Mesendoderm (in vitro differentiated cells): Measurements from ENCODE around the gene UGT2B7.

ENCODE experiments used
- DNase-seq: peaks from one replicate; pipeline ENCODE4 v3.0.0; 2013
- H2AK5ac ChIP-seq: 2 replicates; pipeline ENCODE4 v1.6.1; 2013; ENCODE audit warnings: low read length, inconsistent platforms
- H2BK120ac ChIP-seq: 2 replicates; pipeline ENCODE4 v1.6.1; 2013; ENCODE audit warnings: low read depth, mild to moderate bottlenecking, low read length, moderate library complexity, mixed read lengths
- H2BK15ac ChIP-seq: replicated peaks from 2 replicates; pipeline ENCODE4 v1.6.1; 2013; ENCODE audit warnings: low read depth, mild to moderate bottlenecking, moderate library complexity
- H2BK5ac ChIP-seq: 2 replicates; pipeline ENCODE4 v1.6.1; 2013; ENCODE audit warnings: low read length, inconsistent platforms
- H3K18ac ChIP-seq: 2 replicates; pipeline ENCODE4 v1.6.1; 2013; ENCODE audit warnings: mild to moderate bottlenecking, low read length, mixed read lengths
- H3K23ac ChIP-seq: one replicate; pipeline ENCODE4 v1.6.1; 2013; ENCODE audit warnings: low read length
- H3K27ac ChIP-seq: 2 replicates; pipeline ENCODE4 v1.5.1; 2013; ENCODE audit warnings: low read depth, mild to moderate bottlenecking, inconsistent platforms, low read length, moderate library complexity
- H3K27me3 ChIP-seq: 2 replicates; pipeline ENCODE4 v1.6.1; 2013; ENCODE audit warnings: low read length, control low read depth, mild to moderate bottlenecking, inconsistent platforms; ENCODE audit not compliant: insufficient read depth, poor library complexity
- H3K36me3 ChIP-seq: 2 replicates; pipeline ENCODE4 v1.6.1; 2013; ENCODE audit warnings: low read length, inconsistent platforms; ENCODE audit not compliant: control insufficient read depth, insufficient read depth
- H3K4ac ChIP-seq: one replicate; pipeline ENCODE4 v1.6.1; 2013; ENCODE audit warnings: low read depth, mild to moderate bottlenecking, low read length, moderate library complexity
- H3K4me1 ChIP-seq: 2 replicates; pipeline ENCODE4 v1.6.1; 2013; ENCODE audit warnings: low read depth, low read length, inconsistent platforms; ENCODE audit not compliant: control insufficient read depth
- H3K4me2 ChIP-seq: 2 replicates; pipeline ENCODE4 v1.6.1; 2013; ENCODE audit warnings: low read length
- H3K4me3 ChIP-seq: 2 replicates; pipeline ENCODE4 v1.5.1; 2013; ENCODE audit warnings: mild to moderate bottlenecking, low read length
- H3K56ac ChIP-seq: one replicate; pipeline ENCODE4 v1.6.1; 2013; ENCODE audit warnings: low read length
- H3K79me1 ChIP-seq: 2 replicates; pipeline ENCODE4 v1.6.1; 2013; ENCODE audit warnings: low read length, inconsistent platforms
- H3K79me2 ChIP-seq: 2 replicates; pipeline ENCODE4 v1.6.1; 2013; ENCODE audit warnings: mild to moderate bottlenecking, low read length; ENCODE audit not compliant: control insufficient read depth, insufficient read depth
- H3K9ac ChIP-seq: 2 replicates; pipeline ENCODE4 v1.6.1; 2013; ENCODE audit warnings: low read length, inconsistent platforms
- H4K5ac ChIP-seq: one replicate; pipeline ENCODE4 v1.6.1; 2013; ENCODE audit warnings: low read length
- H4K8ac ChIP-seq: one replicate; pipeline ENCODE4 v1.6.1; 2013; ENCODE audit warnings: low read depth, mild to moderate bottlenecking, control low read depth, low read length, moderate library complexity
- WGBS: extraction: QIAGEN DNeasy Blood & Tissue Kit; methylation state at CpG from one replicate; pipeline ENCODE4 v1.1.7; 2013; ENCODE audit warnings: low lambda C conversion rate, missing lambda C conversion rate; ENCODE audit not compliant: insufficient coverage; ENCODE audit errors: extremely low coverage; 5-methylcytosine and 5-hydroxymethylcytosine counted together

The UGT2B7 gene

GRCh38 chr4:69092980-69093568 lies 3.2 kb upstream of the UGT2B7 start:
- Histone ChIP-seq H3K4me1 (no peaks in the 10 kb centered on the region), H3K79me2 (no peaks in the 10 kb centered on the region), H3K18ac (no peak overlapping the region), H4K8ac (no peak overlapping the region), H4K5ac (no peak overlapping the region), H3K79me1 (no peaks in the 10 kb centered on the region), H3K27me3 (no peaks in the 10 kb centered on the region), H2BK15ac (no peak overlapping the region), H3K9ac (no peak overlapping the region), H3K23ac (no peak overlapping the region), H2BK5ac (no peak overlapping the region), H3K4me2 (no peak overlapping the region), H2BK120ac (no peak overlapping the region), H2AK5ac (no peak overlapping the region), H3K56ac (no peak overlapping the region), H3K4me3 (no peak overlapping the region), H3K36me3 (no peaks in the 10 kb centered on the region), H3K27ac (no peak overlapping the region), H3K4ac (no peak overlapping the region)
- WGBS: no CpG with 5 or more reads among the region's 6 CpGs
- no peak for DNase-seq

GRCh38 chr4:69093681-69094080 lies 2.6 kb upstream of the UGT2B7 start:
- H3K36me3 ChIP-seq: no peaks in the 10 kb centered on the region
- DNase-seq: no peak
- H4K8ac ChIP-seq: no peak overlapping the region
- H3K56ac ChIP-seq: no peak overlapping the region
- H3K79me2 ChIP-seq: no peaks in the 10 kb centered on the region
- no peak overlapping the region for H3K9ac ChIP-seq
- no peak overlapping the region for H2BK15ac ChIP-seq
- no peak overlapping the region for H2BK5ac ChIP-seq
- H3K27ac ChIP-seq: no peak overlapping the region
- H3K79me1 ChIP-seq: no peaks in the 10 kb centered on the region
- H3K23ac ChIP-seq: no peak overlapping the region
- H3K4ac ChIP-seq: no peak overlapping the region
- no peak overlapping the region for H2BK120ac ChIP-seq
- H3K18ac ChIP-seq: no peak overlapping the region
- no peak overlapping the region for H3K4me3 ChIP-seq
- H4K5ac ChIP-seq: no peak overlapping the region
- no peak overlapping the region for H2AK5ac ChIP-seq
- no peaks in the 10 kb centered on the region for H3K4me1 ChIP-seq
- H3K27me3 ChIP-seq: no peaks in the 10 kb centered on the region
- WGBS: no CpG with 5 or more reads among the region's 3 CpGs
- no peak overlapping the region for H3K4me2 ChIP-seq

- Histone ChIP-seq H3K4ac (no peak overlapping the region), H2BK5ac (no peak overlapping the region), H3K79me2 (no peaks in the 10 kb centered on the region), H3K23ac (no peak overlapping the region), H3K56ac (no peak overlapping the region), H2AK5ac (no peak overlapping the region), H3K4me3 (no peak overlapping the region), H3K9ac (no peak overlapping the region), H3K18ac (no peak overlapping the region), H4K8ac (no peak overlapping the region), H3K27me3 (no peaks in the 10 kb centered on the region), H3K36me3 (no peaks in the 10 kb centered on the region), H4K5ac (no peak overlapping the region), H3K27ac (no peak overlapping the region), H3K4me1 (no peaks in the 10 kb centered on the region), H2BK120ac (no peak overlapping the region), H3K4me2 (no peak overlapping the region), H3K79me1 (no peaks in the 10 kb centered on the region), H2BK15ac (no peak overlapping the region)
- DNase-seq: no peak
- no CpG with 5 or more reads among the region's 2 CpGs for WGBS
These were observed 958 bp upstream of the UGT2B7 start for GRCh38 chr4:69095301-69095731.

- Histone ChIP-seq H3K27ac (no peak overlapping the region), H3K9ac (no peak overlapping the region), H4K8ac (no peak overlapping the region), H3K4me2 (no peak overlapping the region), H3K4me1 (no peaks in the 10 kb centered on the region), H3K79me2 (no peaks in the 10 kb centered on the region), H3K4ac (no peak overlapping the region), H2BK120ac (no peak overlapping the region), H2AK5ac (no peak overlapping the region), H3K56ac (no peak overlapping the region), H3K18ac (no peak overlapping the region), H2BK5ac (no peak overlapping the region), H3K27me3 (no peaks in the 10 kb centered on the region), H3K36me3 (no peaks in the 10 kb centered on the region), H2BK15ac (no peak overlapping the region), H3K4me3 (no peak overlapping the region), H3K23ac (no peak overlapping the region), H4K5ac (no peak overlapping the region), H3K79me1 (no peaks in the 10 kb centered on the region)
- no CpG with 5 or more reads among the region's 3 CpGs for WGBS
- DNase-seq: no peak
These were observed 536 bp downstream of the UGT2B7 start for GRCh38 chr4:69096810-69097209.

- Histone ChIP-seq H3K79me2 (no peaks in the 10 kb centered on the region), H4K8ac (no peak overlapping the region), H2BK15ac (no peak overlapping the region), H2BK120ac (no peak overlapping the region), H3K27ac (no peak overlapping the region), H3K18ac (no peak overlapping the region), H3K79me1 (no peaks in the 10 kb centered on the region), H2BK5ac (no peak overlapping the region), H3K36me3 (no peaks in the 10 kb centered on the region), H4K5ac (no peak overlapping the region), H3K4me1 (no peaks in the 10 kb centered on the region), H3K4ac (no peak overlapping the region), H3K23ac (no peak overlapping the region), H3K56ac (no peak overlapping the region), H3K4me2 (no peak overlapping the region), H3K9ac (no peak overlapping the region), H2AK5ac (no peak overlapping the region), H3K27me3 (no peaks in the 10 kb centered on the region), H3K4me3 (no peak overlapping the region)
- no CpG with 5 or more reads among the region's 4 CpGs for WGBS
- DNase-seq: no peak
These were observed 2.2 kb downstream of the UGT2B7 start for GRCh38 chr4:69098470-69098869.

GRCh38 chr4:69099910-69100309 lies 3.6 kb downstream of the UGT2B7 start:
- H3K79me1 ChIP-seq: no peaks in the 10 kb centered on the region
- H3K9ac ChIP-seq: no peak overlapping the region
- H2AK5ac ChIP-seq: no peak overlapping the region
- no peaks in the 10 kb centered on the region for H3K4me1 ChIP-seq
- WGBS: no CpG with 5 or more reads among the region's 4 CpGs
- no peak overlapping the region for H3K4ac ChIP-seq
- no peak for DNase-seq
- no peak overlapping the region for H3K23ac ChIP-seq
- H4K5ac ChIP-seq: no peak overlapping the region
- H3K18ac ChIP-seq: no peak overlapping the region
- no peaks in the 10 kb centered on the region for H3K36me3 ChIP-seq
- H2BK120ac ChIP-seq: no peak overlapping the region
- no peak overlapping the region for H4K8ac ChIP-seq
- H2BK15ac ChIP-seq: no peak overlapping the region
- no peaks in the 10 kb centered on the region for H3K79me2 ChIP-seq
- H3K4me3 ChIP-seq: no peak overlapping the region
- no peak overlapping the region for H3K4me2 ChIP-seq
- H3K27ac ChIP-seq: no peak overlapping the region
- no peak overlapping the region for H3K56ac ChIP-seq
- no peaks in the 10 kb centered on the region for H3K27me3 ChIP-seq
- H2BK5ac ChIP-seq: no peak overlapping the region
